Small intestine (tissue), 7 donors: ENCODE measurements around the gene RBM25. TPM values are rescaled to one million over a fixed set of nuclear protein-coding genes. Genes with fewer than 3 reads are reported as not detected.
"Not testable (repeated sequence)": the region's sequence is repeated elsewhere in the genome, so short reads cannot be mapped to it uniquely, and the experiment has no call there.

Experiments
- DNase-seq, 2 donors: peaks; one replicate each; pipeline versions ENCODE4 v3.0.0 to v3.0.0-alpha.2; 2013
- FAIRE-seq: peaks from 2 replicates; lab custom pipeline; 2012; peaks lifted over from hg19 to GRCh38; lab: Jason Lieb, UNC
- H3K27ac ChIP-seq, 3 donors: one replicate each; pipeline ENCODE4 v1.5.1; 2013; ENCODE audit warnings: low read length in 2 of 3, mild to moderate bottlenecking in 2 of 3, control low read depth in 1 of 3, inconsistent platforms in 1 of 3, low read depth in 1 of 3, moderate library complexity in 1 of 3
- H3K27me3 ChIP-seq, 3 donors: one replicate each; pipeline ENCODE4 v1.6.1; 2013; ENCODE audit warnings: low read length in 3 of 3, inconsistent platforms in 1 of 3; ENCODE audit not compliant: control insufficient read depth in 3 of 3, insufficient read depth in 3 of 3
- H3K36me3 ChIP-seq, 3 donors: one replicate each; pipeline ENCODE4 v1.6.1; 2013; ENCODE audit warnings: low read length in 3 of 3, inconsistent platforms in 1 of 3, low read depth in 1 of 3, mild to moderate bottlenecking in 1 of 3, moderate library complexity in 1 of 3; ENCODE audit not compliant: control insufficient read depth in 3 of 3, insufficient read depth in 2 of 3
- H3K4me1 ChIP-seq, 3 donors: one replicate each; pipeline ENCODE4 v1.6.1; 2013; ENCODE audit warnings: low read length in 2 of 3, inconsistent platforms in 1 of 3, low read depth in 1 of 3, mild to moderate bottlenecking in 1 of 3, moderate library complexity in 1 of 3; ENCODE audit not compliant: control insufficient read depth in 3 of 3, insufficient read depth in 2 of 3
- H3K4me3 ChIP-seq, 3 donors: one replicate each; pipeline ENCODE4 v1.5.1; 2013; ENCODE audit warnings: low read length in 3 of 3, control low read depth in 1 of 3, inconsistent platforms in 1 of 3, low read depth in 1 of 3, mild to moderate bottlenecking in 1 of 3, moderate library complexity in 1 of 3
- H3K9me3 ChIP-seq, 2 donors: one replicate each; pipeline ENCODE4 v1.6.1; 2013; ENCODE audit warnings: low read depth in 1 of 2, low read length in 1 of 2; ENCODE audit not compliant: control insufficient read depth in 2 of 2, insufficient read depth in 1 of 2
- WGBS, 3 donors: extraction: QIAGEN DNeasy Blood & Tissue Kit; methylation state at CpG; one replicate each; pipeline ENCODE4 v1.1.7; 2013; 5-methylcytosine and 5-hydroxymethylcytosine counted together
- polyA plus RNA-seq, 4 donors: library from polyadenylated mRNA; stranded (reverse) in 3 of 4; unstranded in 1 of 4; fragments of 200-250 nt in 3 of 4; fragments of 120-200 nt in 1 of 4; gene quantifications; one replicate each; pipeline versions ENCODE4 v1.2.1 to v1.2.3, GENCODE V29; 2013
- donor health status: healthy with polysubstance abuse.
- donor health status: control.
- donor health status: control.
- donor health status: Bipolar disorder and iron deficiency.
- donor health status: healthy.

RBM25 gene
- polyA plus RNA-seq, 4 donors = 25.1 to 104 (median 40.7) TPM

GRCh38 chr14:73162251-73162650, 103.9 kb downstream of the RBM25 start:
- DNase-seq (no peak), FAIRE-seq (no peak)
- H3K9me3 ChIP-seq = no peaks in the 10 kb centered on the region
- H3K27ac ChIP-seq = no peak overlapping the region
- H3K36me3 ChIP-seq = peaks cover 0 to 48% (median 19%) of the 10 kb centered on the region in 3 donors
- no peak overlapping the region for H3K4me3 ChIP-seq
- no peaks in the 10 kb centered on the region for H3K27me3 ChIP-seq
- 91 to 97% (median 97%) methylated on average over 11 of the region's 11 CpGs for WGBS, 3 donors
- H3K4me1 ChIP-seq = no peaks in the 10 kb centered on the region

- no peaks in the 10 kb centered on the region for H3K4me1 ChIP-seq
- H3K36me3 ChIP-seq = peaks cover 12 to 50% (median 31%) of the 10 kb centered on the region in 3 donors
- H3K27me3 ChIP-seq = no peaks in the 10 kb centered on the region
- no peaks in the 10 kb centered on the region for H3K9me3 ChIP-seq
- WGBS, 3 donors = 88 to 94% (median 89%) methylated on average over 1 of the region's 1 CpG
- H3K27ac ChIP-seq = no peak overlapping the region
- no peak overlapping the region for H3K4me3 ChIP-seq
- DNase-seq (no peak), FAIRE-seq (no peak)
Observed at GRCh38 chr14:73166399-73166798, 108.1 kb downstream of the RBM25 start.

- Histone ChIP-seq H3K27ac (no peak overlapping the region), H3K27me3 (no peaks in the 10 kb centered on the region), H3K36me3 (peaks cover 15 to 44% (median 28%) of the 10 kb centered on the region in 3 donors), H3K4me3 (no peak overlapping the region), H3K4me1 (no peaks in the 10 kb centered on the region), H3K9me3 (no peaks in the 10 kb centered on the region)
- 25 to 71% (median 53%) methylated on average over 4 of the region's 4 CpGs for WGBS, 3 donors
- DNase-seq (peak in 1 of 2 donors; percentile 32), FAIRE-seq (no peak)
Observed at GRCh38 chr14:73167727-73168126, 109.4 kb downstream of the RBM25 start.

GRCh38 chr14:73168274-73168673, 109.9 kb downstream of the RBM25 start:
- H3K36me3 ChIP-seq = peaks cover 17 to 42% (median 30%) of the 10 kb centered on the region in 3 donors
- no peak overlapping the region for H3K27ac ChIP-seq
- no peak for FAIRE-seq
- no peaks in the 10 kb centered on the region for H3K4me1 ChIP-seq
- no peaks in the 10 kb centered on the region for H3K27me3 ChIP-seq
- 85 to 88% (median 87%) methylated on average over 9 of the region's 9 CpGs for WGBS, 3 donors
- H3K9me3 ChIP-seq = no peaks in the 10 kb centered on the region
- DNase-seq = no peak
- no peak overlapping the region for H3K4me3 ChIP-seq

GRCh38 chr14:73168691-73169090, 110.4 kb downstream of the RBM25 start:
- Histone ChIP-seq H3K36me3 (peaks cover 17 to 43% (median 33%) of the 10 kb centered on the region in 3 donors), H3K27ac (no peak overlapping the region), H3K4me1 (no peaks in the 10 kb centered on the region), H3K27me3 (no peaks in the 10 kb centered on the region), H3K9me3 (no peaks in the 10 kb centered on the region), H3K4me3 (no peak overlapping the region)
- 92 to 96% (median 93%) methylated on average over 14 of the region's 14 CpGs for WGBS, 3 donors
- FAIRE-seq (no peak), DNase-seq (no peak)

GRCh38 chr14:73169855-73170254, 111.5 kb downstream of the RBM25 start:
- WGBS, 3 donors = 90 to 98% (median 93%) methylated on average over 6 of the region's 6 CpGs
- not testable (repeated sequence) for FAIRE-seq

GRCh38 chr14:73170686-73171085, 112.4 kb downstream of the RBM25 start:
- no peaks in the 10 kb centered on the region for H3K9me3 ChIP-seq
- DNase-seq (no peak), FAIRE-seq (no peak)
- H3K36me3 ChIP-seq = peaks cover 18 to 49% (median 40%) of the 10 kb centered on the region in 3 donors
- no peak overlapping the region for H3K27ac ChIP-seq
- no peak overlapping the region for H3K4me3 ChIP-seq
- no peaks in the 10 kb centered on the region for H3K4me1 ChIP-seq
- no peaks in the 10 kb centered on the region for H3K27me3 ChIP-seq
- 90 to 94% (median 93%) methylated on average over 11 of the region's 11 CpGs for WGBS, 3 donors

More at GRCh38 chr14:73169855-73170254, 111.5 kb downstream of the RBM25 start:
- H3K9me3 ChIP-seq, H3K27me3 ChIP-seq, DNase-seq, H3K4me3 ChIP-seq, H3K4me1 ChIP-seq, H3K27ac ChIP-seq: not testable (repeated sequence)
- peaks cover 18 to 52% (median 38%) of the 10 kb centered on the region in 3 donors for H3K36me3 ChIP-seq

GRCh38 chr14:73172500-73172899, 114.2 kb downstream of the RBM25 start:
- Histone ChIP-seq H3K27ac (no peak overlapping the region), H3K27me3 (no peaks in the 10 kb centered on the region), H3K36me3 (peaks cover 18 to 51% (median 42%) of the 10 kb centered on the region in 3 donors), H3K9me3 (no peaks in the 10 kb centered on the region), H3K4me3 (no peak overlapping the region), H3K4me1 (no peaks in the 10 kb centered on the region)
- 93 to 95% (median 94%) methylated on average over 3 of the region's 3 CpGs for WGBS, 3 donors
- FAIRE-seq (no peak), DNase-seq (no peak)
